Measurements from ENCODE around the gene PKD1. TPM values are rescaled to one million over a fixed set of nuclear protein-coding genes. Genes with fewer than 3 reads are reported as not detected.

The PKD1 gene
- total RNA-seq, 4 donors from 2014 or later: 168 to 376 (median 339) TPM

DNA sequence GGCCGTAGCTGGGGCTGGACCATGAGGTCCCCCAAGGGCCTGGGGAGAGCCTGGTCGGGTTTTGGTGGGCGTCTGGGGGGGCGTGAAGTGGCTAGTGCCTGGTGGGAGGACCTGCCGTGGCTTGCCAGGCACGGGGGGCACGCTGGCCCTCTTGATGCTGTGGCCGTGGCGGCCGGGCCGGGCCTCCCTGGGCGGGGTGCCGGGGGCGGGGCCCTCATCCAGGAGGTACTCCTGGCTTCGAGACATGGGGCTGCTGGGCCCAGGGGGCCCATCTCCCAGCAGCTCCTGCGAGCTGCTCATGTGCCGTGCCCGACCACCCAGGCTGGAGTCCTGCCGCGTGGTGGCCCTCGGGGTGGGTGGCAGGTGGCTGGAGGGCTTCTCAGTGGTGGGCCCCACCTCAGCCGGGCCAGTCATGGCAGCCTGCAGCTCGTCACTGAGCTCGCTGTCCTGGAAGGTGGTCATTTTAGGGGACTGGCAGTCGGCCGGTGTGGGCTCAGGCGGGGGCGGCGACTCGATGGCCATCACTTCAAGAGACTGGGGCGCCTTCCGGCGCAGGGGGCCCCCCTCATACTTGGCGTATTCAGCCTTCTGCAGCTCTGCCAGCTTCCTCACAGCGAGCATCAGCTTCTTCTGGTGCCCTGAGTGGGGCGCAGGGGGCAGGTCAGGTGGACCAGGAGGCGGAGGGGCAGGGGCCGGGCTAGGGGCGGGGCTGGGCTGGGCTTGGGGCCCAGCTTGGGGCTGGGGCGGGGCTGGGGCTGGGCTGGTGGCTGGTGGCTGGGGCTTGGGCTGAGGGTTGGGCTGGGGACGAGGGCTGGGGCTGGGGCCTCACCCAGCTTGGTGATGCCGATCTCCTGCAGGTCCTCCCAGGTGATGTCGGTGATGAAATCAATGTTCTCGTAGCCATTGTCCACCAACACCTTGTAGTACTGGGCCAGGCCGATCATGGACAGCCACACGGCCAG is 45.5 kb upstream of the PKD1 start:
- peaks cover 0 to 9% of the 10 kb centered on the region in 2 donors for H3K36me3 ChIP-seq
- in situ Hi-C loops (cut with MboI; ENCODE audit: low sequenced_read_pairs in 4 of 4) (no loop called here), intact Hi-C loops (cut with DNase I; ENCODE audit: low total_unique reads) (no loop called here)
- no peak overlapping the region for H3K4me3 ChIP-seq
- H3K27me3 ChIP-seq: no peaks in the 10 kb centered on the region
- no peak for TF ChIP-seq POLR2A (IDR thresholded peaks at IDR 0.05)
- TF ChIP-seq, protein P1, sequence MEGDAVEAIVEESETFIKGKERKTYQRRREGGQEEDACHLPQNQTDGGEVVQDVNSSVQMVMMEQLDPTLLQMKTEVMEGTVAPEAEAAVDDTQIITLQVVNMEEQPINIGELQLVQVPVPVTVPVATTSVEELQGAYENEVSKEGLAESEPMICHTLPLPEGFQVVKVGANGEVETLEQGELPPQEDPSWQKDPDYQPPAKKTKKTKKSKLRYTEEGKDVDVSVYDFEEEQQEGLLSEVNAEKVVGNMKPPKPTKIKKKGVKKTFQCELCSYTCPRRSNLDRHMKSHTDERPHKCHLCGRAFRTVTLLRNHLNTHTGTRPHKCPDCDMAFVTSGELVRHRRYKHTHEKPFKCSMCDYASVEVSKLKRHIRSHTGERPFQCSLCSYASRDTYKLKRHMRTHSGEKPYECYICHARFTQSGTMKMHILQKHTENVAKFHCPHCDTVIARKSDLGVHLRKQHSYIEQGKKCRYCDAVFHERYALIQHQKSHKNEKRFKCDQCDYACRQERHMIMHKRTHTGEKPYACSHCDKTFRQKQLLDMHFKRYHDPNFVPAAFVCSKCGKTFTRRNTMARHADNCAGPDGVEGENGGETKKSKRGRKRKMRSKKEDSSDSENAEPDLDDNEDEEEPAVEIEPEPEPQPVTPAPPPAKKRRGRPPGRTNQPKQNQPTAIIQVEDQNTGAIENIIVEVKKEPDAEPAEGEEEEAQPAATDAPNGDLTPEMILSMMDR (IDR thresholded peaks at IDR 0.05 in 4 of 5, conservative IDR thresholded peaks at IDR 0.05 in 1 of 5): no peak
- no peak for DNase-seq
- no peak for ATAC-seq
- no peaks in the 10 kb centered on the region for H3K4me1 ChIP-seq
- H3K27ac ChIP-seq: no peak overlapping the region
- H3K9me3 ChIP-seq: no peaks in the 10 kb centered on the region

DNA sequence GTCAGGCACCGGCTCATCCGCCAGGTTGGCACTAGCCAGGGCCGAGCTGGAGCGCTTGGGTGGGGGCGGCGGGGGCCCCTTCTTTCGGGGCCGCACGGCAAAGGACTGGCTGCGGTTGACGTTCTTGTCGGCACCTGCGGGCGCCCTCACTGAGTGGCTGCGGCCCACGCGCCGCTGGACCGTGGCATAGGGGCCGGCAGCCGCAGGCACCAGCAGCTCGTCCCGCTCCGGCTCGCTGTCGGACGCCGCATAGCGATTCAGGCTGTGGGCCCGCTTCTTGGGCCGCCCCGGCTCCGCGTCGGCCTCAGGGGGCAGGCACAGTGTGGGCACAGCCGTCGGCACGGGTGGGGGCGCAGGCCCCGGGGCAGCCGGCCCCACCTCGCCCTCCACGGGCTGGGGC is 44.8 kb upstream of the PKD1 start:
- no peak overlapping the region for H3K27ac ChIP-seq
- H3K27me3 ChIP-seq: no peaks in the 10 kb centered on the region
- no peak for ATAC-seq
- H3K4me1 ChIP-seq: no peaks in the 10 kb centered on the region
- in situ Hi-C loops (cut with MboI; ENCODE audit: low sequenced_read_pairs in 4 of 4) (no loop called here), intact Hi-C loops (cut with DNase I; ENCODE audit: low total_unique reads) (no loop called here)
- no peak for TF ChIP-seq POLR2A (IDR thresholded peaks at IDR 0.05)
- TF ChIP-seq, protein P1 (IDR thresholded peaks at IDR 0.05 in 4 of 5, conservative IDR thresholded peaks at IDR 0.05 in 1 of 5): no peak
- DNase-seq: no peak
- H3K4me3 ChIP-seq: no peak overlapping the region
- peaks cover 0 to 17% of the 10 kb centered on the region in 2 donors for H3K36me3 ChIP-seq
- no peaks in the 10 kb centered on the region for H3K9me3 ChIP-seq

DNA sequence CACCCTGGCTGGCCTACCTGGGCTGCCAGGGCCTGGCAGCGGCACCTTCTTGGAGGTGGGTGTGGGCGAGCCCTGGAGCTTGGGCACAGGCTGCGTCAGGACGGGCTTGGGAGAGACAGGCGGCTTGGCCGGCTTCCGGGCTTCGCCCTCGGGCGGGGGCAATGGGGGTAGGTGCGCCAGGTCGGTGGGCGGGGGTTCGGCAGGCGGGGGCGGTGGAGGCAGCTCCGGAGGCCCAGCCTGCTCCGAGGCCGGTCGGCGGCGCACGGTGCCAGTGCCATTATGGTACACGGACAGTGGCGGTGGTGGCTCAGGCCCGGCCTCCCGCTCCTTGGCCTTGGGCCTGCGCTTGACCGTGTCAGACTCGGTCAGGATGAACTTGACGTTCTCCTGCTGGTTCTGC is 43.9 kb upstream of the PKD1 start:
- intact Hi-C loops (cut with DNase I; ENCODE audit: low total_unique reads): no loop called here
- H3K4me3 ChIP-seq: no peak overlapping the region
- in situ Hi-C loops (cut with MboI; ENCODE audit: low sequenced_read_pairs in 4 of 4): no loop called here

DNA sequence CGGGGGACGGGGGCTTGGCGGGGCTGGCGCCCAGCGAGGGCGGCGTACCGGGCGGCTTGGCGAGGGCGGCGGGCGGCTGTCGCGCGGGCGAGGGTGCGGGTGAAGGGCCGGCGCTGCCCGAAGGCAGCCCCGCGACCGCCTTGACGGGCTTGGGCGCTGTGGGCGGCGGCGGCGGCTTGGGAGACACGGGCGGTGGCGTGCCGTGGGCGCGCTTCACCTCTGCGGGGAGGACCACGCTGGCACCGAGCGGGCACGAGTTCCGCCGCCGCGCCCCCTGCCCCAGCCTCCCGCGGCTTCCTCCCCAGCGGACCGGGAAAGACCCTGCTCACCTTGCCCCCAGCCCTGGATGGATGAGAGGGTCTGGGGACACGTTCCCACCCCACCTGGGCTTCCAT is 43.4 kb upstream of the PKD1 start:
- H3K27me3 ChIP-seq: no peaks in the 10 kb centered on the region
- DNase-seq (no peak), ATAC-seq (no peak)
- H3K27ac ChIP-seq: no peak overlapping the region
- TF ChIP-seq POLR2A (IDR thresholded peaks at IDR 0.05): no peak
- TF ChIP-seq, protein P1 (IDR thresholded peaks at IDR 0.05 in 4 of 5, conservative IDR thresholded peaks at IDR 0.05 in 1 of 5): no peak
- peaks cover 0 to 31% of the 10 kb centered on the region in 2 donors for H3K36me3 ChIP-seq
- H3K9me3 ChIP-seq: no peaks in the 10 kb centered on the region
- no peak overlapping the region for H3K4me3 ChIP-seq
- in situ Hi-C loops (cut with MboI; ENCODE audit: low sequenced_read_pairs in 4 of 4) (no loop called here), intact Hi-C loops (cut with DNase I; ENCODE audit: low total_unique reads) (no loop called here)
- no peaks in the 10 kb centered on the region for H3K4me1 ChIP-seq

More for the DNA sequence above, 43.9 kb upstream of the PKD1 start:
- Histone ChIP-seq H3K36me3 (peaks cover 0 to 26% of the 10 kb centered on the region in 2 donors), H3K27me3 (no peaks in the 10 kb centered on the region), H3K27ac (no peak overlapping the region), H3K4me1 (no peaks in the 10 kb centered on the region), H3K9me3 (no peaks in the 10 kb centered on the region)
- TF ChIP-seq, protein P1 (IDR thresholded peaks at IDR 0.05 in 4 of 5, conservative IDR thresholded peaks at IDR 0.05 in 1 of 5): no peak
- TF ChIP-seq POLR2A (IDR thresholded peaks at IDR 0.05): no peak
- no peak for ATAC-seq
- no peak for DNase-seq
